ENCODE data around the gene SLC27A1. TPM values are rescaled to one million over a fixed set of nuclear protein-coding genes. Genes with fewer than 3 reads are reported as not detected.
A peak's percentile ranks its signal among the peaks of the same experiment; 100 is the strongest.

SLC27A1 gene
- total and polyA plus RNA-seq, 9 of the 15 experiments (the other 6 are each of a cell fraction or from before 2014, with no cell fraction given): 0.06 to 3.0 (median 1.1) TPM

DNA sequence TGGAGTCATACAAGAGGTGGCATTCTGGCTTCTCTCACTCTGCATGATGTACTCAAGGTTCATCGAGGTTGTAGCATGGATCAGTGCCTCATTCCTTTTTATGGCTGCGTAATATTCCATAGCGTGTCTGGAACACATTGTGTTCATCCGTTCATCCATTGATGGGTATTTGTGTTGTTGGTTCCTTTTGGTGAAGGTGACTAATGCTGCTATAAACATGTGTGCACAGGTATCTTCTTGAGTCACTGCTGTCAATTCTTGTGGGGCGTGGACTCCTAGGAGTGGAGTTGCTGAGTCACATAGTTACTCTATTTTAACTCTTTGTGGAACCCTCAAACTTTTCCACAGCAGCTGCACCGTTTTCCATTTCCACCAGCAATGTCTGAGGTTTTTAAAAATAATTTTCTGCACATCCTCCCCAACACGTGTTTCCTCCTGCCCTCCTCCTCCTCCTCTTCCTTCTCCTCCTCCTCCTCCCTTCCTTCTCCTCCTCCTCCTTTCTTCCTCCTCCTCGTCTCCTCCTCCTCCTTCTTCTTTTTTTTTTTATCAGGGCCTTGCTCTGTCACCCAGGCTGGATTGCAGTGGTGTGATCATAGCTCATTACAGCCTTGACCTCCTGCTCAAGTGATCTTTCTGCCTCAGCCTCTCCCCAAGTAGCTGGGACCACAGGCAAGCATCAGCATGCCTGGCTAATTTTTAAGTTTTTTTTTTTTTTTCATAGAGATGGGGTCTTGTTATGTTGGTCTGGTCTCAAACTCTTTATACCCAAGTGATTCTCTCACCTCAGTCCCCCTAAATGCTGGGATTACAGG lies 19.9 kb upstream of the SLC27A1 start (continued):
- TF ChIP-seq, protein P1, sequence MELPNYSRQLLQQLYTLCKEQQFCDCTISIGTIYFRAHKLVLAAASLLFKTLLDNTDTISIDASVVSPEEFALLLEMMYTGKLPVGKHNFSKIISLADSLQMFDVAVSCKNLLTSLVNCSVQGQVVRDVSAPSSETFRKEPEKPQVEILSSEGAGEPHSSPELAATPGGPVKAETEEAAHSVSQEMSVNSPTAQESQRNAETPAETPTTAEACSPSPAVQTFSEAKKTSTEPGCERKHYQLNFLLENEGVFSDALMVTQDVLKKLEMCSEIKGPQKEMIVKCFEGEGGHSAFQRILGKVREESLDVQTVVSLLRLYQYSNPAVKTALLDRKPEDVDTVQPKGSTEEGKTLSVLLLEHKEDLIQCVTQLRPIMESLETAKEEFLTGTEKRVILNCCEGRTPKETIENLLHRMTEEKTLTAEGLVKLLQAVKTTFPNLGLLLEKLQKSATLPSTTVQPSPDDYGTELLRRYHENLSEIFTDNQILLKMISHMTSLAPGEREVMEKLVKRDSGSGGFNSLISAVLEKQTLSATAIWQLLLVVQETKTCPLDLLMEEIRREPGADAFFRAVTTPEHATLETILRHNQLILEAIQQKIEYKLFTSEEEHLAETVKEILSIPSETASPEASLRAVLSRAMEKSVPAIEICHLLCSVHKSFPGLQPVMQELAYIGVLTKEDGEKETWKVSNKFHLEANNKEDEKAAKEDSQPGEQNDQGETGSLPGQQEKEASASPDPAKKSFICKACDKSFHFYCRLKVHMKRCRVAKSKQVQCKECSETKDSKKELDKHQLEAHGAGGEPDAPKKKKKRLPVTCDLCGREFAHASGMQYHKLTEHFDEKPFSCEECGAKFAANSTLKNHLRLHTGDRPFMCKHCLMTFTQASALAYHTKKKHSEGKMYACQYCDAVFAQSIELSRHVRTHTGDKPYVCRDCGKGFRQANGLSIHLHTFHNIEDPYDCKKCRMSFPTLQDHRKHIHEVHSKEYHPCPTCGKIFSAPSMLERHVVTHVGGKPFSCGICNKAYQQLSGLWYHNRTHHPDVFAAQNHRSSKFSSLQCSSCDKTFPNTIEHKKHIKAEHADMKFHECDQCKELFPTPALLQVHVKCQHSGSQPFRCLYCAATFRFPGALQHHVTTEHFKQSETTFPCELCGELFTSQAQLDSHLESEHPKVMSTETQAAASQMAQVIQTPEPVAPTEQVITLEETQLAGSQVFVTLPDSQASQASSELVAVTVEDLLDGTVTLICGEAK (IDR thresholded peaks at IDR 0.05): 0 out of 2 replicates have a peak, but pooled peaks have one; percentile 23
- TF ChIP-seq, protein P1 (CRISPR knock-in tag; IDR thresholded peaks at IDR 0.05): no peak
- TF ChIP-seq ZSCAN29 (IDR thresholded peaks at IDR 0.05): no peak
- TF ChIP-seq ETS2 (tag; IDR thresholded peaks at IDR 0.05; ENCODE audit: borderline replicate concordance, poor library complexity, severe bottlenecking): no peak
- TF ChIP-seq, protein P2, sequence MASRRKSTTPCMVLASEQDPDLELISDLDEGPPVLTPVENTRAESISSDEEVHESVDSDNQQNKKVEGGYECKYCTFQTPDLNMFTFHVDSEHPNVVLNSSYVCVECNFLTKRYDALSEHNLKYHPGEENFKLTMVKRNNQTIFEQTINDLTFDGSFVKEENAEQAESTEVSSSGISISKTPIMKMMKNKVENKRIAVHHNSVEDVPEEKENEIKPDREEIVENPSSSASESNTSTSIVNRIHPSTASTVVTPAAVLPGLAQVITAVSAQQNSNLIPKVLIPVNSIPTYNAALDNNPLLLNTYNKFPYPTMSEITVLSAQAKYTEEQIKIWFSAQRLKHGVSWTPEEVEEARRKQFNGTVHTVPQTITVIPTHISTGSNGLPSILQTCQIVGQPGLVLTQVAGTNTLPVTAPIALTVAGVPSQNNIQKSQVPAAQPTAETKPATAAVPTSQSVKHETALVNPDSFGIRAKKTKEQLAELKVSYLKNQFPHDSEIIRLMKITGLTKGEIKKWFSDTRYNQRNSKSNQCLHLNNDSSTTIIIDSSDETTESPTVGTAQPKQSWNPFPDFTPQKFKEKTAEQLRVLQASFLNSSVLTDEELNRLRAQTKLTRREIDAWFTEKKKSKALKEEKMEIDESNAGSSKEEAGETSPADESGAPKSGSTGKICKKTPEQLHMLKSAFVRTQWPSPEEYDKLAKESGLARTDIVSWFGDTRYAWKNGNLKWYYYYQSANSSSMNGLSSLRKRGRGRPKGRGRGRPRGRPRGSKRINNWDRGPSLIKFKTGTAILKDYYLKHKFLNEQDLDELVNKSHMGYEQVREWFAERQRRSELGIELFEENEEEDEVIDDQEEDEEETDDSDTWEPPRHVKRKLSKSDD (conservative IDR thresholded peaks at IDR 0.05; ENCODE audit: low read length): no peak
- no peak for TF ChIP-seq POLR2B (IDR thresholded peaks at IDR 0.05; ENCODE audit: low read depth, partially characterized antibody)
- TF ChIP-seq, protein P3, sequence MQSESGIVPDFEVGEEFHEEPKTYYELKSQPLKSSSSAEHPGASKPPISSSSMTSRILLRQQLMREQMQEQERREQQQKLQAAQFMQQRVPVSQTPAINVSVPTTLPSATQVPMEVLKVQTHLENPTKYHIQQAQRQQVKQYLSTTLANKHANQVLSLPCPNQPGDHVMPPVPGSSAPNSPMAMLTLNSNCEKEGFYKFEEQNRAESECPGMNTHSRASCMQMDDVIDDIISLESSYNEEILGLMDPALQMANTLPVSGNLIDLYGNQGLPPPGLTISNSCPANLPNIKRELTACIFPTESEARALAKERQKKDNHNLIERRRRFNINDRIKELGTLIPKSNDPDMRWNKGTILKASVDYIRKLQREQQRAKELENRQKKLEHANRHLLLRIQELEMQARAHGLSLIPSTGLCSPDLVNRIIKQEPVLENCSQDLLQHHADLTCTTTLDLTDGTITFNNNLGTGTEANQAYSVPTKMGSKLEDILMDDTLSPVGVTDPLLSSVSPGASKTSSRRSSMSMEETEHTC (IDR thresholded peaks at IDR 0.05): no peak
- TF ChIP-seq E2F3 (CRISPR knock-in tag; IDR thresholded peaks at IDR 0.05): no peak
- no peak for TF ChIP-seq ATF7 (IDR thresholded peaks at IDR 0.05)
- no peak for TF ChIP-seq ZNF431 (CRISPR knock-in tag; IDR thresholded peaks at IDR 0.05)
- TF ChIP-seq ZBED1 (IDR thresholded peaks at IDR 0.05): no peak
- TF ChIP-seq ZBTB17 (CRISPR knock-in tag; IDR thresholded peaks at IDR 0.05): no peak
